ENCODE measurements around the gene OXGR1.

OXGR1 gene

GRCh38 chr13:96994017-96994857 is at the start of gene OXGR1:
Gene OXGR1 (minus strand): TSS chr13:96994476. CDS start chr13:96987759, 6,717 bp downstream.
- Histone ChIP-seq H3K36me3 (ENCODE audit: control insufficient read depth, insufficient read depth, low read length) (no peaks in the 10 kb centered on the region), H3K27me3 (replicated peaks; ENCODE audit: control insufficient read depth, insufficient read depth, low read length) (no peaks in the 10 kb centered on the region; the same call in 1 of the 2 replicates), H3K4me3 (replicated peaks; ENCODE audit: low read depth, low read length) (no peak within 1 kb of the TSS)
- no peak for TF ChIP-seq CTCF (IDR thresholded peaks at IDR 0.05; ENCODE audit: insufficient read depth, low read length, poor library complexity, severe bottlenecking)
- no peak for DNase-seq (ENCODE audit: extremely low read depth, insufficient read length)

- Histone ChIP-seq H3K4me3 (replicated peaks; ENCODE audit: low read depth, low read length) (no peak overlapping the region), H3K36me3 (ENCODE audit: control insufficient read depth, insufficient read depth, low read length) (no peaks in the 10 kb centered on the region), H3K27me3 (replicated peaks; ENCODE audit: control insufficient read depth, insufficient read depth, low read length) (no peaks in the 10 kb centered on the region)
- no peak for TF ChIP-seq CTCF (IDR thresholded peaks at IDR 0.05; ENCODE audit: insufficient read depth, low read length, poor library complexity, severe bottlenecking)
- DNase-seq (ENCODE audit: extremely low read depth, insufficient read length), result no peak
Observed at GRCh38 chr13:97043302-97043701, 49.0 kb upstream of the OXGR1 start.

- no peak overlapping the region for H3K4me3 ChIP-seq (replicated peaks; ENCODE audit: low read depth, low read length)
- no peaks in the 10 kb centered on the region for H3K27me3 ChIP-seq (replicated peaks; ENCODE audit: control insufficient read depth, insufficient read depth, low read length)
- DNase-seq (ENCODE audit: extremely low read depth, insufficient read length), result no peak
- TF ChIP-seq CTCF (IDR thresholded peaks at IDR 0.05; ENCODE audit: insufficient read depth, low read length, poor library complexity, severe bottlenecking), result peak; percentile 13
- H3K36me3 ChIP-seq (ENCODE audit: control insufficient read depth, insufficient read depth, low read length), result no peaks in the 10 kb centered on the region
Observed at GRCh38 chr13:97030705-97031452, 36.6 kb upstream of the OXGR1 start.

GRCh38 chr13:97028441-97029299 is 34.4 kb upstream of the OXGR1 start:
- no peak overlapping the region for H3K4me3 ChIP-seq (replicated peaks; ENCODE audit: low read depth, low read length)
- DNase-seq (ENCODE audit: extremely low read depth, insufficient read length), result peak; percentile 10
- no peaks in the 10 kb centered on the region for H3K36me3 ChIP-seq (ENCODE audit: control insufficient read depth, insufficient read depth, low read length)
- peak; percentile 79 for TF ChIP-seq CTCF (IDR thresholded peaks at IDR 0.05; ENCODE audit: insufficient read depth, low read length, poor library complexity, severe bottlenecking)
- no peaks in the 10 kb centered on the region for H3K27me3 ChIP-seq (replicated peaks; ENCODE audit: control insufficient read depth, insufficient read depth, low read length)

- Histone ChIP-seq H3K4me3 (replicated peaks; ENCODE audit: low read depth, low read length) (no peak overlapping the region), H3K27me3 (replicated peaks; ENCODE audit: control insufficient read depth, insufficient read depth, low read length) (no peaks in the 10 kb centered on the region; the same call in 1 of the 2 replicates), H3K36me3 (ENCODE audit: control insufficient read depth, insufficient read depth, low read length) (no peaks in the 10 kb centered on the region)
- DNase-seq (ENCODE audit: extremely low read depth, insufficient read length), result no peak
- TF ChIP-seq CTCF (IDR thresholded peaks at IDR 0.05; ENCODE audit: insufficient read depth, low read length, poor library complexity, severe bottlenecking), result no peak
Observed at GRCh38 chr13:97027162-97027554, 32.9 kb upstream of the OXGR1 start.

All from GM06990 (cell line).